ENCODE measurements around the gene FZR1.

The FZR1 gene

GRCh38 chr19:3511506-3512251, 5.6 kb downstream of the FZR1 start:
- in situ Hi-C loops (cut with MboI; ENCODE audit: low sequenced_read_pairs), result no loop called here

GRCh38 chr19:3512562-3513228, 6.6 kb downstream of the FZR1 start:
- in situ Hi-C loops (cut with MboI; ENCODE audit: low sequenced_read_pairs), result no loop called here

- in situ Hi-C loops (cut with MboI; ENCODE audit: low sequenced_read_pairs), result no loop called here
Observed at GRCh38 chr19:3513229-3514140, 7.4 kb downstream of the FZR1 start.

GRCh38 chr19:3514930-3515329, 8.8 kb downstream of the FZR1 start:
- in situ Hi-C loops (cut with MboI; ENCODE audit: low sequenced_read_pairs), result no loop called here

- in situ Hi-C loops (cut with MboI; ENCODE audit: low sequenced_read_pairs), result no loop called here
Observed at GRCh38 chr19:3515891-3516422, 9.8 kb downstream of the FZR1 start.

- in situ Hi-C loops (cut with MboI; ENCODE audit: low sequenced_read_pairs), result no loop called here
Observed at GRCh38 chr19:3516675-3517207, 10.6 kb downstream of the FZR1 start.

GRCh38 chr19:3517638-3518037, 11.5 kb downstream of the FZR1 start:
- in situ Hi-C loops (cut with MboI; ENCODE audit: low sequenced_read_pairs), result no loop called here

GRCh38 chr19:3518255-3518654, 12.1 kb downstream of the FZR1 start:
- in situ Hi-C loops (cut with MboI; ENCODE audit: low sequenced_read_pairs), result no loop called here

- in situ Hi-C loops (cut with MboI; ENCODE audit: low sequenced_read_pairs), result no loop called here
Observed at GRCh38 chr19:3518659-3519058, 12.5 kb downstream of the FZR1 start.

- in situ Hi-C loops (cut with MboI; ENCODE audit: low sequenced_read_pairs), result no loop called here
Observed at GRCh38 chr19:3519126-3519525, 13.0 kb downstream of the FZR1 start.

GRCh38 chr19:3520166-3521103, 14.3 kb downstream of the FZR1 start:
- in situ Hi-C loops (cut with MboI; ENCODE audit: low sequenced_read_pairs), result no loop called here

GRCh38 chr19:3521104-3521445, 15.0 kb downstream of the FZR1 start:
- in situ Hi-C loops (cut with MboI; ENCODE audit: low sequenced_read_pairs), result no loop called here

GRCh38 chr19:3522421-3523360, 16.6 kb downstream of the FZR1 start:
- in situ Hi-C loops (cut with MboI; ENCODE audit: low sequenced_read_pairs), result no loop called here

GRCh38 chr19:3523361-3524077, 17.4 kb downstream of the FZR1 start:
- in situ Hi-C loops (cut with MboI; ENCODE audit: low sequenced_read_pairs), result no loop called here

GRCh38 chr19:3524078-3524842, 18.1 kb downstream of the FZR1 start:
- in situ Hi-C loops (cut with MboI; ENCODE audit: low sequenced_read_pairs), result no loop called here

- in situ Hi-C loops (cut with MboI; ENCODE audit: low sequenced_read_pairs), result no loop called here
Observed at GRCh38 chr19:3524904-3525451, 18.9 kb downstream of the FZR1 start.

GRCh38 chr19:3526507-3527237, 20.6 kb downstream of the FZR1 start:
- in situ Hi-C loops (cut with MboI; ENCODE audit: low sequenced_read_pairs), result no loop called here

Measured in HL-60/S4 (cell line).